ENCODE results near the gene MYEF2. TPM values are rescaled to one million over a fixed set of nuclear protein-coding genes. Genes with fewer than 3 reads are reported as not detected.

MYEF2 gene
- total RNA-seq, result 1 to 10 TPM in 1 of 4 donors, under 1 TPM in 2, not detected in 1; 0.62 to 4.4 (median 0.92) TPM

- Histone ChIP-seq H3K9me3 (no peaks in the 10 kb centered on the region), H3K36me3 (no peaks in the 10 kb centered on the region), H3K27me3 (peaks cover 0 to 37% (median 0%) of the 10 kb centered on the region in 4 donors), H3K4me1 (peaks cover 0 to 16% (median 0%) of the 10 kb centered on the region in 3 donors), H3K4me3 (peak within 1 kb of the TSS; percentile 25 to 80 (median 46)), H3K27ac (peak within 1 kb of the TSS; percentile 26 to 83 (median 57))
- no peak for TF ChIP-seq POLR2A (IDR thresholded peaks at IDR 0.05)
- TF ChIP-seq CTCF (IDR thresholded peaks at IDR 0.05), result peak in 1 of 6 experiments; percentile 21
- no peak for DNase-seq
- intact Hi-C loops (cut with DNase I), result no loop called here
- WGBS, 2 donors, result 6 to 13% methylated on average over 7 to 12 of the region's 71 CpGs
Observed at GRCh38 chr15:48177766-48178647, at the start of gene MYEF2. Gene MYEF2, minus strand, starts transcription at chr15:48178295. Its CDS starts 58 bp downstream, at chr15:48178237.

GRCh38 chr15:48225771-48226170, 47.7 kb upstream of the MYEF2 start:
- no peak overlapping the region for H3K4me3 ChIP-seq
- no peak for TF ChIP-seq POLR2A (IDR thresholded peaks at IDR 0.05)
- no peak for TF ChIP-seq CTCF (IDR thresholded peaks at IDR 0.05)
- H3K36me3 ChIP-seq, result no peaks in the 10 kb centered on the region
- peaks cover 0 to 3% (median 0%) of the 10 kb centered on the region in 4 donors for H3K27me3 ChIP-seq
- no peak overlapping the region for H3K27ac ChIP-seq
- DNase-seq, result no peak
- WGBS, 2 donors, result 15 to 41% methylated on average over 3 of the region's 3 CpGs
- intact Hi-C loops (cut with DNase I), result no loop called here
- no peaks in the 10 kb centered on the region for H3K9me3 ChIP-seq
- no peaks in the 10 kb centered on the region for H3K4me1 ChIP-seq

- no peak overlapping the region for H3K27ac ChIP-seq
- intact Hi-C loops (cut with DNase I), result no loop called here
- no peaks in the 10 kb centered on the region for H3K36me3 ChIP-seq
- H3K4me3 ChIP-seq, result no peak overlapping the region
- WGBS, 2 donors, result 14 to 40% methylated on average over 1 of the region's 1 CpG
- TF ChIP-seq CTCF (IDR thresholded peaks at IDR 0.05), result no peak
- no peak for DNase-seq
- H3K27me3 ChIP-seq, result peaks cover 0 to 3% (median 0%) of the 10 kb centered on the region in 4 donors
- H3K9me3 ChIP-seq, result no peaks in the 10 kb centered on the region
- no peaks in the 10 kb centered on the region for H3K4me1 ChIP-seq
Observed at GRCh38 chr15:48222627-48223026, 44.5 kb upstream of the MYEF2 start.

GRCh38 chr15:48221885-48222284, 43.8 kb upstream of the MYEF2 start:
- intact Hi-C loops (cut with DNase I), result no loop called here
- peaks cover 0 to 3% (median 0%) of the 10 kb centered on the region in 4 donors for H3K27me3 ChIP-seq
- no peak overlapping the region for H3K4me3 ChIP-seq
- TF ChIP-seq POLR2A (IDR thresholded peaks at IDR 0.05), result no peak
- no peak for TF ChIP-seq CTCF (IDR thresholded peaks at IDR 0.05)
- H3K4me1 ChIP-seq, result no peaks in the 10 kb centered on the region
- no peaks in the 10 kb centered on the region for H3K36me3 ChIP-seq
- DNase-seq, result no peak
- H3K9me3 ChIP-seq, result no peaks in the 10 kb centered on the region
- WGBS, 2 donors, result 76 to 82% methylated on average over 4 of the region's 4 CpGs
- H3K27ac ChIP-seq, result no peak overlapping the region

GRCh38 chr15:48221261-48221660, 43.2 kb upstream of the MYEF2 start:
- Histone ChIP-seq H3K4me1 (no peaks in the 10 kb centered on the region), H3K4me3 (no peak overlapping the region), H3K27me3 (peaks cover 0 to 3% (median 0%) of the 10 kb centered on the region in 4 donors), H3K27ac (no peak overlapping the region), H3K36me3 (no peaks in the 10 kb centered on the region), H3K9me3 (no peaks in the 10 kb centered on the region)
- DNase-seq, result no peak
- TF ChIP-seq POLR2A (IDR thresholded peaks at IDR 0.05) (no peak), CTCF (IDR thresholded peaks at IDR 0.05) (no peak)
- intact Hi-C loops (cut with DNase I), result no loop called here
- 41 to 47% methylated on average over 1 of the region's 1 CpG for WGBS, 2 donors

Data from esophagus squamous epithelium (tissue), 5 donors.